Liver (tissue), 3 donors: ENCODE results near the gene SLC7A4.
"Not testable (repeated sequence)": the region's sequence is repeated elsewhere in the genome, so short reads cannot be mapped to it uniquely, and the experiment has no call there.

Experiments
- CTCF ChIP-seq: fragments of 150-350 bp; IDR thresholded peaks from 2 replicates; pipeline ENCODE4 v1.5.1; 2017; ENCODE audit warnings: improper control_type of control experiment, low read depth, low read length; ENCODE audit not compliant: missing input control
- EGR1 ChIP-seq, 2 donors: IDR thresholded peaks; 2 replicates each; pipeline ENCODE4 v1.6.1; 2016 to 2018; ENCODE audit warnings: antibody characterized with exemption in 2 of 2, low read depth in 2 of 2
- MAX ChIP-seq: IDR thresholded peaks from 2 replicates; pipeline ENCODE4 v1.6.1; 2016; ENCODE audit warnings: antibody characterized with exemption
- RAD21 ChIP-seq, 2 donors: IDR thresholded peaks; 2 replicates each; pipeline ENCODE4 v1.6.1; 2016; ENCODE audit warnings: antibody characterized with exemption in 2 of 2, mild to moderate bottlenecking in 2 of 2
- SP1 ChIP-seq: IDR thresholded peaks from 2 replicates; pipeline ENCODE4 v1.6.1; 2018; ENCODE audit warnings: antibody characterized with exemption, mild to moderate bottlenecking
- ZBTB33 ChIP-seq: IDR thresholded peaks from 2 replicates; pipeline ENCODE4 v1.6.1; 2016; ENCODE audit warnings: antibody characterized with exemption
- donor health status: healthy.
- donor health status: healthy.

DNA sequence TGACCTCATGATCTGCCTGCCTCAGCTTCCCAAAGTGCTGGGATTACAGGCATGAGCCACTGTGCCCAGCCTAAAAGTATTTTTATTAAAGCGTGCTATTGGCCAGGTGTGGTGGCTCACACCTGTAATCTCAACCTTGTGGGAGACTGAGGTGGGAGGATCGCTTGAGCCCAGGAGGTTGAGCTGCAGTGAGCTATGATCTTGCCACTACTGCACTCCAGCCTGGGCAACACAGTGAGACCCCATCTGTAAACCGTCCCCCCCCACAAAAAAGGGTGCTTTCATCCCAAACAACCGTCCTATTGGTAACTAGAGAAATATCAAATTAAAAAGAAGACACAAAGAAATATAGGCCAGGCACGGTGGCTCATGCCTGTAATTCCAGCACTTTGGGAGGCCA is 6.8 kb upstream of the SLC7A4 start:
- TF ChIP-seq CTCF; SP1; ZBTB33; EGR1 (IDR thresholded peaks at IDR 0.05; ENCODE audit: low read depth in 2 of 2); RAD21 (IDR thresholded peaks at IDR 0.05); MAX: not testable (repeated sequence)
